T-cell (primary cell): ENCODE measurements around the gene IL17REL. TPM values are rescaled to one million over a fixed set of nuclear protein-coding genes. Genes with fewer than 3 reads are reported as not detected.

Experiments used
- ATAC-seq, 4 experiments: fragments of 200-7000 bp in 3 of 4; fragments of 150-1000 bp in 1 of 4; cut with Tn5 transposase; replicated peaks in 1 of 4; 1 replicate in 3 of 4; 2 replicates in 1 of 4; pipeline ENCODE4 v1.10.0; 2021; ENCODE audit warnings: moderate library complexity in 3 of 4, mild to moderate bottlenecking in 2 of 4, moderate number of reproducible peaks in 1 of 4
- CTCF ChIA-PET, 2 donors: fragments of 300-600 bp; sonication (Branson Sonifier 250); formaldehyde crosslinking; loops; one replicate each; lab custom pipeline; 2022; ENCODE audit warnings: antibody characterized with exemption in 2 of 2; lab: Charles Lee
- POLR2A ChIA-PET, 2 donors: fragments of 300-600 bp; sonication (Branson Sonifier 250); formaldehyde crosslinking; loops; one replicate each; lab custom pipeline; 2022; ENCODE audit warnings: antibody characterized with exemption in 2 of 2; lab: Charles Lee
- DNase-seq, 35 experiments: peaks; one replicate each; pipeline versions ENCODE4 v3.0.0 to v3.0.0-alpha.2; 2013 to 2023
- H3K27ac ChIP-seq: one replicate; pipeline ENCODE4 v1.5.1; 2013; ENCODE audit warnings: low read length
- H3K27me3 ChIP-seq, 2 experiments: replicated peaks in 1 of 2; 1 replicate in 1 of 2; 2 replicates in 1 of 2; pipeline versions ENCODE4 v1.6.1 to v1.7.0; 2013; ENCODE audit warnings: low read length in 1 of 2, mixed read lengths in 1 of 2; ENCODE audit not compliant: control insufficient read depth in 2 of 2, insufficient read depth in 2 of 2; ENCODE audit errors: extremely low read depth in 1 of 2
- H3K36me3 ChIP-seq, 2 donors: 1 replicate in 1 of 2; 2 replicates in 1 of 2; pipeline versions ENCODE4 v1.6.1 to v1.7.0; 2013; ENCODE audit warnings: low read length in 1 of 2; ENCODE audit not compliant: control insufficient read depth in 2 of 2, insufficient read depth in 1 of 2; ENCODE audit errors: extremely low read depth in 1 of 2
- H3K4me1 ChIP-seq, 2 experiments: 1 replicate in 1 of 2; 2 replicates in 1 of 2; pipeline versions ENCODE4 v1.6.1 to v1.7.0; 2013; ENCODE audit warnings: low read length in 2 of 2, mixed read lengths in 1 of 2; ENCODE audit not compliant: insufficient read depth in 2 of 2, control insufficient read depth in 1 of 2; ENCODE audit errors: extremely low read depth in 1 of 2
- H3K4me3 ChIP-seq, 2 donors: 1 replicate in 1 of 2; 2 replicates in 1 of 2; pipeline versions ENCODE4 v1.5.1 to v1.7.0; 2013; ENCODE audit warnings: mild to moderate bottlenecking in 2 of 2, low read length in 1 of 2, moderate library complexity in 1 of 2; ENCODE audit not compliant: control insufficient read depth in 1 of 2; ENCODE audit errors: extremely low read depth in 1 of 2
- H3K9me3 ChIP-seq: 2 replicates; pipeline ENCODE4 v1.7.0; 2013
- H3K27ac Mint-ChIP-seq, 2 donors: one replicate each; pipeline ENCODE4 v1.8.0; 2020 to 2021; ENCODE audit warnings: mild to moderate bottlenecking in 2 of 2, mixed read lengths in 2 of 2
- H3K27me3 Mint-ChIP-seq, 2 donors: one replicate each; pipeline ENCODE4 v1.8.0; 2021 to 2022; ENCODE audit warnings: mixed read lengths in 2 of 2
- H3K36me3 Mint-ChIP-seq: one replicate; pipeline ENCODE4 v1.8.0; 2021; ENCODE audit warnings: mixed read lengths
- H3K4me1 Mint-ChIP-seq, 3 donors: one replicate each; pipeline ENCODE4 v1.8.0; 2020 to 2022; ENCODE audit warnings: mixed read lengths in 3 of 3, mild to moderate bottlenecking in 1 of 3
- H3K4me3 Mint-ChIP-seq, 3 donors: one replicate each; pipeline ENCODE4 v1.8.0; 2020 to 2022; ENCODE audit warnings: mild to moderate bottlenecking in 3 of 3, mixed read lengths in 3 of 3, moderate library complexity in 3 of 3
- H3K9me3 Mint-ChIP-seq, 3 donors: one replicate each; pipeline ENCODE4 v1.8.0; 2020 to 2022; ENCODE audit warnings: mixed read lengths in 3 of 3
- WGBS: methylation state at CpG from one replicate; pipeline ENCODE4 v1.1.5; 2013; ENCODE audit warnings: missing lambda C conversion rate; ENCODE audit not compliant: insufficient coverage; 5-methylcytosine and 5-hydroxymethylcytosine counted together
- total RNA-seq, 35 experiments: library from RNA in 6 of 35; stranded (reverse) in 6 of 35; fragments of 120-200 nt in 1 of 35; gene quantifications; one replicate each; pipeline versions ENCODE4 v1.2.1 to v1.2.4 and lab custom pipeline; 2013 to 2026

Gene IL17REL
- total RNA-seq, 5 donors from 2014 or later (not counting 1 experiment from before 2014, with no cell fraction given) = 0.10 TPM; not detected in 4

- H3K27me3 ChIP-seq = peaks cover 0 to 4% of the 10 kb centered on the region in 2 experiments
- WGBS = 79% methylated on average over 5 of the region's 5 CpGs
- no peaks in the 10 kb centered on the region for H3K36me3 ChIP-seq
- DNase-seq (peak in 1 of 35 experiments; percentile 38), ATAC-seq (no peak)
- Mint-ChIP-seq H3K27ac (no peak overlapping the region), H3K4me1 (peaks cover 25 to 30% (median 26%) of the 10 kb centered on the region in 3 donors), H3K27me3 (no peaks in the 10 kb centered on the region), H3K36me3 (no peaks in the 10 kb centered on the region), H3K9me3 (no peaks in the 10 kb centered on the region), H3K4me3 (no peak overlapping the region)
- H3K9me3 ChIP-seq = no peaks in the 10 kb centered on the region
- no peak overlapping the region for H3K4me3 ChIP-seq
- POLR2A ChIA-PET = no interaction called here
- CTCF ChIA-PET = no interaction called here
- no peak overlapping the region for H3K27ac ChIP-seq
- H3K4me1 ChIP-seq = peaks cover 17 to 55% of the 10 kb centered on the region in 2 experiments
Measured at GRCh38 chr22:49973018-49973961, 39.3 kb downstream of the IL17REL start.

GRCh38 chr22:49972163-49973017 lies 40.2 kb downstream of the IL17REL start:
- 44% methylated on average over 34 of the region's 45 CpGs for WGBS
- ChIA-PET POLR2A (no interaction called here), CTCF (no interaction called here)
- DNase-seq (peak in 4 of 35 experiments; percentile 1 to 23 (median 4)), ATAC-seq (no peak)
- H3K9me3 Mint-ChIP-seq = no peaks in the 10 kb centered on the region
- no peaks in the 10 kb centered on the region for H3K36me3 Mint-ChIP-seq
- peaks cover 27 to 34% (median 34%) of the 10 kb centered on the region in 3 donors for H3K4me1 Mint-ChIP-seq
- H3K4me1 ChIP-seq = peaks cover 17 to 56% of the 10 kb centered on the region in 2 experiments
- H3K27ac ChIP-seq = no peak overlapping the region
- peaks cover 0 to 4% of the 10 kb centered on the region in 2 experiments for H3K27me3 ChIP-seq
- no peaks in the 10 kb centered on the region for H3K27me3 Mint-ChIP-seq
- no peak overlapping the region for H3K4me3 ChIP-seq
- H3K4me3 Mint-ChIP-seq = no peak overlapping the region
- H3K36me3 ChIP-seq = no peaks in the 10 kb centered on the region
- H3K27ac Mint-ChIP-seq = no peak overlapping the region
- H3K9me3 ChIP-seq = no peaks in the 10 kb centered on the region

- 7% methylated on average over 44 of the region's 81 CpGs for WGBS
- H3K9me3 Mint-ChIP-seq = no peaks in the 10 kb centered on the region
- H3K27ac ChIP-seq = peak overlapping the region; percentile 83
- H3K4me3 Mint-ChIP-seq = peak overlapping the region; percentile 76 to 87 (median 82)
- H3K36me3 Mint-ChIP-seq = no peaks in the 10 kb centered on the region
- no peaks in the 10 kb centered on the region for H3K27me3 Mint-ChIP-seq
- peaks cover 0 to 4% of the 10 kb centered on the region in 2 experiments for H3K27me3 ChIP-seq
- ChIA-PET CTCF (interaction anchor here in 1 of 2 donors (1.0 kb wide), 2 partner anchors 9 to 59 kb away, joined by 3 read pairs; no protein-coding TSS in a partner anchor), POLR2A (no interaction called here)
- peak overlapping the region; percentile 47 to 58 for H3K4me3 ChIP-seq
- peak overlapping the region; percentile 89 to 90 for H3K27ac Mint-ChIP-seq
- H3K4me1 Mint-ChIP-seq = peaks cover 24 to 36% (median 35%) of the 10 kb centered on the region in 3 donors
- no peaks in the 10 kb centered on the region for H3K36me3 ChIP-seq
- DNase-seq = peak in 19 of 35 experiments; percentile 3 to 74 (median 60)
- no peaks in the 10 kb centered on the region for H3K9me3 ChIP-seq
- peak; percentile 53 to 68 (median 64) for ATAC-seq
- H3K4me1 ChIP-seq = peaks cover 13 to 61% of the 10 kb centered on the region in 2 experiments
Measured at GRCh38 chr22:49971232-49972162, 41.1 kb downstream of the IL17REL start.

DNA sequence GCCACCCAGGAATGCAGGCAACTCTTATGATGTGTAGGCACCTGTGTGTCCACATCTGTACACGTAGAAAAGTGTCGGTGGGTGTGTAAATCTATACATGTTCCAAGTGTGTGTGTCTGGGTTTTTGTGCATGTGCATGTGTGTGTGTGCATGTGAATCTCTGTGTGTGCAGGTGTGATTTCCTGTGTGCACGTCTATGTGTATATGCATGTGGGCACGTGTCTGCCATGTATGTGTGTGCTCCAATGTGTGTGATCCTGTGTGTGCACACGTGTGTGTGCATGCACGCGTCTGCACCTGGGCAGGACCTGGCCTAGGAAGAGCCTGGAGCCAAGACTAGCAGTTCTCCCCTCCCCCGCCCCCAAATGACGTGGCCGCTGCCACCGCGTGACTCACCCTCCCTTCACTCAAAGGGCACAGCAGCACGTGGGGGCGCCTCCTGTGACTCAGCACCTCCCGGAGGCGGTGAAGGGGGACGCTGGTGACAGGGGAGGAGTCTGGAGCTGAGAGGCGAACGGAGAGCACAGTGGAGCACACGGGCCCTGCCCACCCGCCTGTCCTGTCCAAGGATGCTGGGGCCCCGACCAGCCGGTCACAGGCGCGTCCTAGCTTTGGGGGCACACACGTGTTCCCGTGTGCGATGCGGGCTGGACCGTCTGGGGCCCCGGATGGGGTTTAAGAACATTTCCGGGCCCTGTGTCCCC lies 41.9 kb downstream of the IL17REL start:
- 3% methylated on average over 24 of the region's 32 CpGs for WGBS
- Histone ChIP-seq H3K4me3 (peak overlapping the region; percentile 47 to 58), H3K9me3 (no peaks in the 10 kb centered on the region), H3K36me3 (no peaks in the 10 kb centered on the region), H3K27me3 (peaks cover 0 to 4% of the 10 kb centered on the region in 2 experiments), H3K4me1 (peaks cover 11 to 59% of the 10 kb centered on the region in 2 experiments), H3K27ac (peak overlapping the region; percentile 83)
- H3K27me3 Mint-ChIP-seq = no peaks in the 10 kb centered on the region
- DNase-seq (peak; percentile 76 to 96 (median 91)), ATAC-seq (peak; percentile 80 to 93 (median 91))
- ChIA-PET CTCF (interaction anchor here in 1 of 2 donors (1.0 kb wide), 2 partner anchors 8 to 60 kb away, joined by 3 read pairs; no protein-coding TSS in a partner anchor), POLR2A (no interaction called here)
- no peaks in the 10 kb centered on the region for H3K9me3 Mint-ChIP-seq
- H3K36me3 Mint-ChIP-seq = no peaks in the 10 kb centered on the region
- H3K27ac Mint-ChIP-seq = peak overlapping the region; percentile 89 to 90
- H3K4me1 Mint-ChIP-seq = peaks cover 23 to 34% (median 33%) of the 10 kb centered on the region in 3 donors
- H3K4me3 Mint-ChIP-seq = peak overlapping the region; percentile 76 to 87 (median 82)

- POLR2A ChIA-PET = no interaction called here
- no peak overlapping the region for H3K4me3 ChIP-seq
- peaks cover 6 to 59% of the 10 kb centered on the region in 2 experiments for H3K4me1 ChIP-seq
Measured at GRCh38 chr22:49969751-49970527, 42.6 kb downstream of the IL17REL start.

More at GRCh38 chr22:49969751-49970527, 42.6 kb downstream of the IL17REL start:
- H3K36me3 Mint-ChIP-seq = no peaks in the 10 kb centered on the region
- ATAC-seq (peak in 1 of 4 experiments; percentile 1), DNase-seq (peak in 3 of 35 experiments; percentile 7 to 24 (median 12))
- CTCF ChIA-PET = no interaction called here
- Histone ChIP-seq H3K36me3 (peaks cover 0 to 2% of the 10 kb centered on the region in 2 donors), H3K27ac (peak overlapping the region; percentile 83), H3K9me3 (no peaks in the 10 kb centered on the region), H3K27me3 (peaks cover 0 to 4% of the 10 kb centered on the region in 2 experiments)
- no peaks in the 10 kb centered on the region for H3K9me3 Mint-ChIP-seq
- H3K27me3 Mint-ChIP-seq = no peaks in the 10 kb centered on the region
- WGBS = 70% methylated on average over 8 of the region's 8 CpGs
- H3K4me3 Mint-ChIP-seq = peak overlapping the region; percentile 76 to 87 (median 82)
- peaks cover 19 to 28% (median 27%) of the 10 kb centered on the region in 3 donors for H3K4me1 Mint-ChIP-seq
- peak overlapping the region; percentile 89 to 90 for H3K27ac Mint-ChIP-seq
